T-helper 17 cell (primary cell): Measurements from ENCODE around the gene MAP1LC3B2. TPM values are rescaled to one million over a fixed set of nuclear protein-coding genes. Genes with fewer than 3 reads are reported as not detected.

Source experiments
- ATAC-seq: fragments of 150-1000 bp; cut with Tn5 transposase; 2 replicates; pipeline ENCODE4 v1.10.0; 2021; ENCODE audit warnings: mild to moderate bottlenecking, moderate library complexity
- DNase-seq, 3 donors: peaks; one replicate each; pipeline versions ENCODE4 v3.0.0 to v3.0.0-alpha.2; 2020 to 2021
- H3K9me3 ChIP-seq: one replicate; pipeline ENCODE4 v1.7.0; 2013; ENCODE audit warnings: low read length, mild to moderate bottlenecking; ENCODE audit not compliant: control insufficient read depth, poor library complexity, severe bottlenecking
- H3K27ac Mint-ChIP-seq: one replicate; pipeline ENCODE4 v1.8.0; 2022; ENCODE audit warnings: mild to moderate bottlenecking, moderate library complexity, mixed read lengths
- H3K27me3 Mint-ChIP-seq: one replicate; pipeline ENCODE4 v1.8.0; 2022; ENCODE audit warnings: mixed read lengths
- H3K36me3 Mint-ChIP-seq: one replicate; pipeline ENCODE4 v1.8.0; 2022; ENCODE audit warnings: low read depth, mixed read lengths
- H3K4me1 Mint-ChIP-seq: one replicate; pipeline ENCODE4 v1.8.0; 2022; ENCODE audit warnings: mild to moderate bottlenecking, mixed read lengths
- H3K4me3 Mint-ChIP-seq: one replicate; pipeline ENCODE4 v1.8.0; 2022; ENCODE audit warnings: mild to moderate bottlenecking, moderate library complexity, mixed read lengths
- total RNA-seq, 4 donors: library from RNA in 2 of 4; stranded (reverse) in 2 of 4; gene quantifications; one replicate each; pipeline ENCODE4 v1.2.3 and lab custom pipeline; 2022 to 2026

Gene MAP1LC3B2
- total RNA-seq (1 to 10 TPM in 1 of 2 donors, under 1 TPM in 1; 0.89 to 2.7 TPM), total RNA-seq (lab: John Stamatoyannopoulos, UW) (0 to 0.60 reads per million in 2 donors)

DNA sequence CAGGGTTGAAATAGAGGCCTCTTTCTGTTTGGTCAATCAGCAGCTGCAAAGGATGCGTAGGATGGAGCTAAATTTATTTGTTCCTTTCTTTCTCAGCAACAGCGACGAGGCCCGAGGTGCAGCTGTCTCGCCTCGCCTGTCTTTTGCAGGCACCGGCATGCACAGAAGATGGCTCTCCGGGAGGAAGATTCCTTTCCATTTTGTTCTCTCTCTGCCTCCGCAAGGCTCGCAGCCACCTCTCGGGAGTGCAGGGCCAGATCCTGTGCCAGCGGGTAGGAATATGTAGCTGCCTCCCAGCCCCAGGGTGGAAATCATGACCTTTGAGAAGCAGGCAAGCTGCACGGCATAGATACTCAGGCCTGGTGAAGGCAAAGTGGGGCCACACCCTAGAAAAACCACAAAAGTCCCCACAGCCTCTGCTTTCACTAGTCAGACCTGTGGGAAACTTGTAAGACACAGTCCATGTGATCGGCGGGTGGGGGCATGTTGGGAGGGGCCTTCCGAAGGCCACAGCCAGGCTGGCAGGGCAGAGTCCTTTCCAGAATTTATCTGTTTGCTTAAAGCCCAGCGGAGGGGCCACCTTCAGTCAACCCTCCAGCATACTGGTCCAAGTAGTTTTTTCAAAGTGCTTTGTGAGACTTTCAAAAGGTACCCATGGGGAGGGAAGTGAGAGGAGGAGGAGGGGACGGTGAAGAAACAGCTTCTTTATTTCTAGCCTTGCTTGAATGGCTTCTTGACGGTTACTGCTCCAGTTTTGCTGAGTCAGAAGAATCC is at the start of gene MAP1LC3B2:
Gene MAP1LC3B2 (plus strand): TSS at position 220 of the 774 bp plus-strand sequence. CDS start 16,562 bp downstream, outside the sequence.
- DNase-seq = peak; percentile 46 to 59 (median 56)
- ATAC-seq = peak; percentile 88
- peak within 1 kb of the TSS; percentile 88 for H3K4me3 Mint-ChIP-seq
- no peaks in the 10 kb centered on the region for H3K36me3 Mint-ChIP-seq
- H3K4me1 Mint-ChIP-seq = peaks cover 16% of the 10 kb centered on the region
- H3K9me3 ChIP-seq = peaks cover 2% of the 10 kb centered on the region
- H3K27me3 Mint-ChIP-seq = no peaks in the 10 kb centered on the region
- H3K27ac Mint-ChIP-seq = peak within 1 kb of the TSS; percentile 93

DNA sequence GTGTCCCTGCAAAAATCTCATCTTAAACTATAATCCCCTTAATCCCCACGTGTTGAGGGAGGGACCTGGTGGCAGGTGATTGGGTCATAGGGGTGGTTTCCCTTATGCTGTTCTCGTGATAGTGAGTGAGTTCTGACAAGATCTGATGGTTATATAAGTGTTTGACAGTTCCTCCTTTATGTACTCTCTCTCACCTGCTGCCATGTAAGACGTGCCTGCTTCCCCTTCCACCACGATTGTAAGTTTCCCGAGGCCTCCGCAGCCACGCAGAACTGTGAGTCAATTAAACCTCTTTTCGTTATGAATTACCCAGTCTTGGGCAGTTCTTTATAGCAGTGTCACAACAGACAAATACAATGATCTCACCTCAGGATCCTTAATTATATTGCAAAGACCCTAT is 45.2 kb upstream of the MAP1LC3B2 start:
- ATAC-seq (no peak), DNase-seq (no peak)
- no peaks in the 10 kb centered on the region for H3K4me1 Mint-ChIP-seq
- H3K4me3 Mint-ChIP-seq = no peak overlapping the region
- H3K27ac Mint-ChIP-seq = no peak overlapping the region
- H3K27me3 Mint-ChIP-seq = peaks cover 7% of the 10 kb centered on the region
- no peaks in the 10 kb centered on the region for H3K36me3 Mint-ChIP-seq
- no peaks in the 10 kb centered on the region for H3K9me3 ChIP-seq

DNA sequence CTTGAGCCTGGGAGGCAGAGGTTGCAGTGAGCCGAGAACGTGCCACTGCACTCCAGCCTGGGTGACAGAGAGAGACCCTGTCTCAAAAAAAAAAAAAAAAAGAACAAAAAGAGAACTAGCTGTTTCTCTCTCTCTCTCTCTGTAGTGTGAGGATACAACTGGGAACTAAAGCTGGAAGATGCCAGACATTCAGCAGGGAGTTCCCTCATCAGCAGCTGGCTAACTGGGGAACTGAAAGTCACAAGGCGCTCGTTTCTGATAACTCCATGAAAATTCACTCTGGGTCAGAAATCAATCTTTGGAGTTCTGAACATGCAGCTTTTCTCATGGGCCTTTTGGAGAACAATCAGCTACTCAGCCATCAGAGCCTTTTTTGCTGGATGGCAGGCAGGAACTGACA is 43.5 kb upstream of the MAP1LC3B2 start:
- peak overlapping the region; percentile 14 for H3K27ac Mint-ChIP-seq
- H3K4me3 Mint-ChIP-seq = no peak overlapping the region
- ATAC-seq (no peak), DNase-seq (no peak)
- no peaks in the 10 kb centered on the region for H3K9me3 ChIP-seq
- H3K36me3 Mint-ChIP-seq = peaks cover 2% of the 10 kb centered on the region
- H3K4me1 Mint-ChIP-seq = no peaks in the 10 kb centered on the region
- peaks cover 7% of the 10 kb centered on the region for H3K27me3 Mint-ChIP-seq

DNA sequence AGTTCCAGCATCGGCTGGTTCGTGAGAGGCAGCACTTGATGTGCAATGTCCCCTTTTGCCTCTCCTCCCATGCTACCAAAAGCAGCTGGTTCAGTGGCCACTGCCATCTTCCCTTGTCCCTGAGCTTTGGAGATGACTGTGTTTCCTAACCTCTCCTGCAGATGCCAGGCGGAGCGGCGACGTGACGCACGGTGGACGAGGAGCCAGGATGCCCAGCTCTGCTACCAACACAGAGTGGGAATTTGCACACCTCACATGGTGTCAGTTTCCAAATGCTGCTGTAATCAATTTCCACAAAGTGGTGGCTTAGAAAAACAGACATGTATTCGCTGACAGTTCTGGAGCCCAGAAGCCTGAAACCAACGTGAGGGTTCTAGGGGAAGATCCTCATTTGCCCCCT is 42.5 kb upstream of the MAP1LC3B2 start:
- no peaks in the 10 kb centered on the region for H3K9me3 ChIP-seq
- Mint-ChIP-seq H3K4me3 (no peak overlapping the region), H3K27me3 (no peaks in the 10 kb centered on the region), H3K36me3 (peaks cover 2% of the 10 kb centered on the region), H3K27ac (no peak overlapping the region), H3K4me1 (peaks cover 4% of the 10 kb centered on the region)
- DNase-seq (no peak), ATAC-seq (no peak)

DNA sequence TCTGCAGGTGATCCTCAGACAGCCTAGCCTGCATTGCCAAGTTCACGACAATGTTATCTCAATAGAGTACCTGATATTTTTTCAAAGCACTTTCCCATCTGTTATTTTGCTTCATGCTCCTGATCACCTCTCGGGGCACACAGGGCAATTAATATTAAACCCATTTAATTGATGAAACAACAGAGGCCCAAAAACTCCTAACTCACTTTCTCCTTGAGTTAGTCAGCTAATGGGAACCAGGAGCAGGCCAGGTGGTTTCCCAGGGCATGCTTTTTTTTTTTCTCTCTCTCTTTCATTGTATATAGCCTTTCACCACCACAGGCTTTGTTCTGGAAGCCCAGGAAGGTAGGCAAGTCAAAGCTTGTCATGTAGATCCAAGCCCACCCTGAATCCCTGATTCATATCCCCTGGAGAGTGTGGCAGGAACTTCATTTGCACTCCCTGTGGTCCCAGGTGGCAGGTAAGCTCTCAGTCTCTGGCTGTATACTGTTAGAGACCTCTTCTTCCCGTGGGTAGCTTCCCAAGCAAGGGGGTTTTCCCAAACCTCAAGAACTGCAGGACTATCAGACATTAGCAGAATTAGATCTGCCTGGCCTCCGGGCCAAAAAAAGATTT is 41.6 kb upstream of the MAP1LC3B2 start:
- H3K9me3 ChIP-seq = no peaks in the 10 kb centered on the region
- ATAC-seq (no peak), DNase-seq (no peak)
- H3K27me3 Mint-ChIP-seq = no peaks in the 10 kb centered on the region
- no peak overlapping the region for H3K4me3 Mint-ChIP-seq
- H3K36me3 Mint-ChIP-seq = peaks cover 2% of the 10 kb centered on the region
- H3K4me1 Mint-ChIP-seq = peaks cover 4% of the 10 kb centered on the region
- H3K27ac Mint-ChIP-seq = no peak overlapping the region

DNA sequence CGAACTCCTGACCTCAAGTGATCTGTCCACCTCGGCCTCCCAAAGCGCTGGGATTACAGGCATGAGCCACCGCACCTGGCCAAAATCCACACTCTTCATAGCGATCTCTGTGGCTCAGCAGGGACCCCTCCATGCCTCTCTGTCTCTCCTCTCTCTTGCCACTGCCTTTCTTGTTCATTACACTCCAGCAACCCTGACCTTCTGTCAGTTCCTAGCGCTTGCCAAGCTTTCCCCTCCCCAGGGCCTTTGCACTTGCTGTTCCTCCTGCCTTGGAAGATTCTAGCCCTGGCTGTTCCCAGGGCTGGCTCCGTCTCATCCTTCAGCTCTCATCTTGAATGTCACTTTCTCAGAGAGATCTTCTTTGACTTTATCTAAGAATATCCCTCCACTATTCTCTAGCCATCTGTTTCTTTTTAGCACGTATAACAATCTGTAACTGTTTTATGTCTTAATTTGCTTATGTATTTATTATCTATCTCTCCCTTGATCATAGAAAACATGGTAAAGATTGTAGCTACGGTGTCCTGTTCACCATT is 38.9 kb upstream of the MAP1LC3B2 start:
- Mint-ChIP-seq H3K4me1 (peaks cover 7% of the 10 kb centered on the region), H3K27ac (no peak overlapping the region), H3K27me3 (peaks cover 5% of the 10 kb centered on the region), H3K36me3 (peaks cover 2% of the 10 kb centered on the region), H3K4me3 (no peak overlapping the region)
- no peaks in the 10 kb centered on the region for H3K9me3 ChIP-seq
- DNase-seq = no peak
- ATAC-seq = no peak

DNA sequence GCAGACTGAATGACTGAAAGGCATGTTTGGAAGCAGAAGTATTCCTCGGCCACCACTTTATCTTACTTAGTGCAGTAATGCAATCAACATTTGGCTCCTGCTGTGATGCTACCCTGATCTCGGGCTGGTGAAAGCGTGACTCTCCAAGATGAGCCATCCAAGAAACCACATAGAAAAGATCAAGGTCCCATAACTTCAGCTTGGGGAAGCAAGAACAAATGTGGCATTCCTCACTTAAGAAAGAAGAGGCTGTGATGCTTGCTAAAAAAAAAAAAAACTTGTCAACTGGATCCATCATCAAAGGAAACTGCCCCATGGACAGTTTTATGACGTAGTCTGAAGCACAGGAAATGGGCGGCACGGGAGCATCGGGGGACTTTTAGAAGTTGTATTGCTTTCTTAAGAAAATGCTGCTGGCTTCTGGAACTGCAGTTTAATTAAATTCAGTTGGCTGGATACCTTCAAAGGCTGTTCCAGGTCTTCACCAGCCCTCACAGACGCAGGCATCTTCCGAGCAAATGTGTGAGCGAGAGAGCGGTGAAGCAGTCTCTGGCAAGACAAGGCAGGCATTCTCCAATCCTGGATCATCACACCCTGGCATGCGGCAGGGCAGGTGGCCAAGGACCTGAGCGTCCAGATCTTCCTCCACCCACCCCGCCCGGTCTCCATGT is 38.2 kb upstream of the MAP1LC3B2 start:
- H3K36me3 Mint-ChIP-seq = peaks cover 2% of the 10 kb centered on the region
- H3K27ac Mint-ChIP-seq = no peak overlapping the region
- H3K27me3 Mint-ChIP-seq = peaks cover 11% of the 10 kb centered on the region
- no peak for ATAC-seq
- H3K9me3 ChIP-seq = no peaks in the 10 kb centered on the region
- H3K4me1 Mint-ChIP-seq = peaks cover 8% of the 10 kb centered on the region
- H3K4me3 Mint-ChIP-seq = no peak overlapping the region
- no peak for DNase-seq

DNA sequence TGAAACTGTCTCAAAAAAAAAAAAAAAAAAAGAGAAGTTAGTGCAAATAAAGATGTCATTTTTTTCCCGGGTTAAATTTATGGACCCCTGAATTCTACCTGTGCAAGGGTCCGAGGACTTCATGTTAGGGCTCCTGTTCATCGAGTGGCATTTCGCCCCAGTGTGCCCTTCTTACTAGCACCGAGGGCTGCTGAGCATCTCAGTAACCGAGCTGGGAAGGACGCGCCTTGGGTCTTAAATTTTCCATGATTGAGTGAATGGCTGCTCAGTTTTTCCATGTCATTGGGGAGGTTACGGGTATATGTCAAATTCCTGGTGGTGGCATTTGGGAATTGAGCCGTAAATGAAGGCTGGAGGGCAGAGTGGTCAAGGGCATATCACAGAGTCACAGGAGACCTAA is 34.9 kb upstream of the MAP1LC3B2 start:
- ATAC-seq (no peak), DNase-seq (no peak)
- H3K4me1 Mint-ChIP-seq = peaks cover 8% of the 10 kb centered on the region
- H3K9me3 ChIP-seq = no peaks in the 10 kb centered on the region
- H3K27me3 Mint-ChIP-seq = peaks cover 23% of the 10 kb centered on the region
- H3K36me3 Mint-ChIP-seq = peaks cover 5% of the 10 kb centered on the region
- no peak overlapping the region for H3K27ac Mint-ChIP-seq
- H3K4me3 Mint-ChIP-seq = no peak overlapping the region

DNA sequence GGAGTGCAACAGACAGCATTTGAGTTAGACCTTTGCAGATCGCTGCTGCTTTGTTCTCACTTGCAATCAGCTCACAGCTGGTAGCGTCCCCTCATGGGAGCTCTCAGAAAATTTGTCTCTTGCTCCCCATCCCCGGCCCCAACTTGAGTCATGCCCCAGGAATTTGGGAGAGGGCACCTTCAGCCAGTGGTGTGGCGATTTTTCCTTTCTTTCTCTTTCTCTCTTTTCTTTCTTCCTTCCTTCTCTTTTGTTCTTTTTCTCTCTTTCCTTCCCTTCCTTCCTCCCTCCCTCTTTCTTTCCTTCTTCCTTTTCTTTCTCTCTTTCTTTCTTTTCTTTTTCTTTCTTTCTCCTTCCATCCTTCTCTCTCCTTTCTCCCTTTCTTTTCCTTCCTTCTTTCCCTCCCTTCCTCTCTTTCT is 34.2 kb upstream of the MAP1LC3B2 start:
- H3K27ac Mint-ChIP-seq = no peak overlapping the region
- peaks cover 5% of the 10 kb centered on the region for H3K36me3 Mint-ChIP-seq
- peaks cover 23% of the 10 kb centered on the region for H3K27me3 Mint-ChIP-seq
- ATAC-seq = no peak
- no peak overlapping the region for H3K4me3 Mint-ChIP-seq
- no peaks in the 10 kb centered on the region for H3K9me3 ChIP-seq
- no peak for DNase-seq
- peaks cover 8% of the 10 kb centered on the region for H3K4me1 Mint-ChIP-seq

DNA sequence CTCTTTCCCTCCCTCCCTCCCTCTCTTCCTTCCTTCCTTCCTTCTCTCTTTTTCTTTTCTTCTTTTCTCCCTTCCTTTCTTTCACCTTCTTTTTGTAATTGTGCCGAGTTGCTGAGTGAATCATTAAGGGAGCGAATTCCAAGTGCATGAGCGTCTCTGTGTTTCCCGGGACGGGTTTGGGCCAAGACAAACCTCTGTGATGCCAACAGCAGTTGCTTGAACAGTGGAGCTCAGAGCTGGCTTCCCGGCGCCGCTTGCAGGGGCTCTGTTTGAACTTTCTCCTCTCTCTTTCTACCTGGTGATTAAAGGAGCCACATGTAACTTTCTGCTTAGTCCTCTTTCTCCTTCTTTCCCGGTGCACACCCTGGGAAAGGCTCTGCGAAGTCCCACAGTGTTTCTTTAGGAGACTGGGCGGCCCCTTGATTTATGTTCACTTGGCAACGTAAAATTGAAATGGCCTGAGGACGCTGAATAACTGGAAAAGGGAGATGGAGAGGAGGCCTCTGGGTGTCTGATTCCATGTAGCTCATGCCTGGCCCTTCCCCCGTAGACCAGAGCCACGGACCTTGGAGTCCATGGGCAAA is 33.7 kb upstream of the MAP1LC3B2 start:
- ATAC-seq = no peak
- peaks cover 8% of the 10 kb centered on the region for H3K4me1 Mint-ChIP-seq
- peaks cover 23% of the 10 kb centered on the region for H3K27me3 Mint-ChIP-seq
- no peak for DNase-seq
- peaks cover 7% of the 10 kb centered on the region for H3K36me3 Mint-ChIP-seq
- no peak overlapping the region for H3K27ac Mint-ChIP-seq
- no peak overlapping the region for H3K4me3 Mint-ChIP-seq
- H3K9me3 ChIP-seq = no peaks in the 10 kb centered on the region

DNA sequence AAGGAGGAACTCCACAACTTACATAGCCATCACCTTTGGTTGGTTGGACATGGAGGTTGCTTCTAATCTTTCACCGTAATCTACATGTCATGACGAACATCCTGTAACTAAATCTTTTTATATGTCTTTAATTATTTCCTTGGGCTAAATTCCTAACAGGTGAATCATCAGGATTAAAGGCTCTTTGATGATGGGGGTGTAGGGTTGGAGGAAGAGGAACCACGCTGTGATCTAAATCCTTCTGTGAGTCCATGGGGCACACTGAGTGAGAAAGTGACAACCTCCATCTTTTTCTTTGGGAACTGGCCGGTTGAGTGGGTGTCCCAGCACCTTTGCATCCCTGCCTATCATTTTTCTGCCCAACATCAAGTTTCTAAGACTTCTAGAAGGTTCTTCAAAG is 31.1 kb upstream of the MAP1LC3B2 start:
- Mint-ChIP-seq H3K4me1 (peaks cover 10% of the 10 kb centered on the region), H3K36me3 (peaks cover 7% of the 10 kb centered on the region), H3K4me3 (no peak overlapping the region), H3K27me3 (peaks cover 23% of the 10 kb centered on the region), H3K27ac (no peak overlapping the region)
- ATAC-seq (no peak), DNase-seq (no peak)
- no peaks in the 10 kb centered on the region for H3K9me3 ChIP-seq

DNA sequence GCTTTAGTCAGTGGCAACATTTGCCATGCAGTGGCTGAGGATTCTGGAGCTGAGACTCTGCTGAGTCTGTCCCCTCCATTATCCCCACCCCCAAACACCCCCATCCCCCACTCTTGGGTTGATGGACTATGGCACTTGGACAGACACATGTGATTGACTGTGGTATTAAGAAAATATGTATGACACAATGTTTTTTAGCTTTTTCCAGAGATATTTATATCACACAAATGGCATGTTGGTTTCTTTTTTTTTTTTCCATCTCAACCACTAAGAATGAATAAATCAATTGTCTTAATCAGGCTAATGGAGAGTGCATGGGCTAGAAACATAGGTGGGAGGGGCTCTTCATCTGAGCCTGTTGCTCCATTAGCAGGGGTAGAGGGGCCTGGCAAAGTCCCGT is 30.7 kb upstream of the MAP1LC3B2 start:
- Mint-ChIP-seq H3K4me1 (peaks cover 12% of the 10 kb centered on the region), H3K27ac (no peak overlapping the region), H3K36me3 (peaks cover 7% of the 10 kb centered on the region), H3K27me3 (peaks cover 23% of the 10 kb centered on the region), H3K4me3 (no peak overlapping the region)
- ATAC-seq = no peak
- no peaks in the 10 kb centered on the region for H3K9me3 ChIP-seq
- no peak for DNase-seq

DNA sequence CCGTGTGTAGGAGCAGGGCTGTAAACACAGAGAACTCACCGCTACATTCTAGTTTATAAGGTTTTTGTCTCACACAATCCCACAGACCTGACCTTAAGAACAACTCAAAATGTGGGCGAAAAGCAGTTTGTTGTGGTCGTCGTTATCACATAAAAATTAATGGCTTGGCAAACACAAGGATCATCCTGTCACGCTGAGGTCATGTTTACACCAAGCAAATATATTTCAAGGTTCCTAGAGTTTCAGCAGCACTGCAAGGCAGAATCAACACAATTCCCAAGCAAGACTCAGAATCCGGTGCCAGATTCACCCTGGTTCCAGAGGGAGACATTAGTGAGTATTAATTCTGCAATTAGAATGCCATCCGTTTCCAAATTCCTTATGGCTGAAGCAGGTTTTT is 30.1 kb upstream of the MAP1LC3B2 start:
- peaks cover 7% of the 10 kb centered on the region for H3K36me3 Mint-ChIP-seq
- peaks cover 17% of the 10 kb centered on the region for H3K4me1 Mint-ChIP-seq
- H3K27me3 Mint-ChIP-seq = peaks cover 23% of the 10 kb centered on the region
- H3K4me3 Mint-ChIP-seq = no peak overlapping the region
- H3K27ac Mint-ChIP-seq = no peak overlapping the region
- H3K9me3 ChIP-seq = no peaks in the 10 kb centered on the region
- DNase-seq (no peak), ATAC-seq (no peak)
